COR-L47 (cell line): ENCODE data around the gene ZMYND8.
A peak's percentile ranks its signal among the peaks of the same experiment; 100 is the strongest.
"Not testable (repeated sequence)": the region's sequence is repeated elsewhere in the genome, so short reads cannot be mapped to it uniquely, and the experiment has no call there.

Source experiments
- DNase-seq: peaks from one replicate; lab custom pipeline; 2025; lab: John Stamatoyannopoulos, UW

ZMYND8 gene

DNA sequence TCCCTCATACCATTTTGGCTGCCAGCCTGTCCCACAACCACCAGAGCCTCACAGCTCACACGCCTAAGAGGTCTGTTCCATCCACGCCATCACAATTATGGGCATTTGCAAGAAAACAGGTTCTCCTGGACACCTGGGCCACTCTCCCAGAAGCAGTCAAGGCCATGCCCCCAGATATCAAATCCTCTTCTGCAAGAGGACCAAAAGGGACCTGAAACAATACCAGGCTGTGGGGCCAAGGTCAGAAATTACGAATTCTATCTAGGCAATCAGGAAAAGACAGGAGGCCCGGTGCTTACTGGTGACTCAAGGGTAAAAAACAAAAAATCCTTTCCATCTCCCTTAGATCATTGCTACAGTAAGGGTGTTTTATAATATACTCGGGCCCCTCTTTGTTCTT lies 69.8 kb downstream of the ZMYND8 start:
- no peak for DNase-seq

GRCh38 chr20:47285189-47285588 lies 71.3 kb downstream of the ZMYND8 start:
- no peak for DNase-seq

DNA sequence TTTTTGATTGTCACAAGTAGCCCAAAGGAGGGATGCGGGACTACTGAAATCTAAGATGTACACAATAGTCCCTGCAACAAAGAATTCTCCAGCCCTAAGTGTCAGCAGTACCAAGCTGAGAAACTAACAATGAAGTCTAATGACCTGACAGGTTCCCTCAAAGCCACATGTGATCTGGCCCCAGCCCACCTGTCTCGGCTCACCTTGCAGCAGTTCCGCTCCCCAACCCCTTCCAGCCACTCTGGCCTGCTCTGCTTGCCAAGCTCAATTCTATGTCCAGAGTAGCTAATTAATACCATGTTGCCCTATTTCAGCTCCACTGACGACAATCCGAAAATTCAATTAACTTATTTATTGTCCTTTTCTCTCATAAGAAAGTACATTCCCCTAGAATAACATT lies 72.1 kb downstream of the ZMYND8 start:
- DNase-seq, result no peak

- DNase-seq, result no peak
Observed at GRCh38 chr20:47283411-47283810, 73.1 kb downstream of the ZMYND8 start.

DNA sequence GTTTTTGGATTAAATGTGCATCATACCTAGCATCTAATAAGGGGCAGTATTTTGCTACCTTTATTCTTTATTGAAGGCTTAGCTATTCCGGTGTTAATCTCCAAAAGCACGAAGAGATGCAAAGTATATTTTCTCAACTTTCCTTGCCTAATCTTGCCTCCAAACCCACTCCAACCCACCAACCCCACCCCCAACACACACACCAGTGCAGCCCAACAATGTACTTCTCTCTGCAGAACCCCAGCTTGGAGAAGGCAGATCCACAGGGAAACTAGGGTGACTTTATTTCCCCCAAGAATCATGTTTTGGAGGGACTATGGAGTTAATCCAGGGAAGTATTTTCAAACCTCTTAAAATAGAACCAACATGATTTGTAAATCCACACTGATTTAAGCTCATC lies 73.6 kb downstream of the ZMYND8 start:
- no peak for DNase-seq

DNA sequence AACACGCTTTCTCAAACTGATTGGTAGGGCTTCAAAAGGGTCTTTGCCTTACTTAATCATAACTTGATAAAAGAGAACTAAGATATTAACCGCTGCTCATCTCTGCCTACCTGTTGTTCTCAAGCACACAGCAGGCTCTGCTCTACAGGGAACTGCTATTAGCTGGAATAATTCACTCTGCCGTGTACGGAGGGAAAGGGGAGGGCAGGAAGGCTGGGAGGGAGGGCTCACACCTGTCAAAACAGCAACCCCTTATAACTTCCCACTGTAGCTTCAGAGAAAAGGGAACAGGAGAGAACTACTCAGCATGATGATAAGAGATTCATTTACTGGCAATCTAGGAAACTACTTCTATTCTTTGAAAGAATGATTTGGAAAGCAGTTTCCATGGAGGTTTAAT lies 75.1 kb downstream of the ZMYND8 start:
- peak; percentile 62 for DNase-seq

DNA sequence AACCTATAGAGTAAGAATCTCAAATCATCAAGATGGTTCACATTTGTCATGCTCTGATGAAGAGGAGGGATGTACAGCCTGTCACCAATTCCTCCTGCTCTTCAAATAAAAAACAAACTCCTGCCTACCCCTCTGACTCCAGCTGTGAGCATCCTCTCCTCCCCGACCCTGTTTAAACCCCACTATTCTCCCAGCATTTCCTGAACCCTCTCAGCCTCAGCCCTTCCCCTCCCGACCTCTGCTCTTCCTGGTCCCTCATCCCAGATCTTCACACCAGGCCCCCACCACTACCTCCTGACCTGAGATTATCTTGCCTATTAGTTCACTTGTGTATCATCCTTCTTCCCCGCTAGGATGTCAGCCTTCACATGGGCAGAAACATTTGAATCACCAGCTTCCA lies 75.8 kb downstream of the ZMYND8 start:
- no peak for DNase-seq

- no peak for DNase-seq
Observed at GRCh38 chr20:47280228-47280627, 76.3 kb downstream of the ZMYND8 start.

GRCh38 chr20:47278907-47279348 lies 77.6 kb downstream of the ZMYND8 start:
- DNase-seq, result no peak

DNA sequence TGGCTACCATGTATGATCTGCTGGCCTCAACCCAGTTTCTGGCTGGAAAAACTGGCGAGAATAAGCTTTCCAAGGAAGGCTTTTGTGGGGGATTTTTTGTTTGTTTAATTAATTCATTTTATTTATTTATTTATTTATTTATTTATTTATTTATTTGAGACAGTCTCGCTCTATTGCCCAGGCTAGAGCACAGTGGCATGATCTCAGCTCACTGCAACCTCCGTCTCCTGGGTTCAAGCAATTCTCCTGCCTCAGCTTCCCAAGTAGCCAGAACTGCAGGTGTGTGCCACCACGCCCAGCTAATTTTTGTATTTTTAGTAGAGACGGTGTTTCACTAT lies 79.0 kb downstream of the ZMYND8 start:
- DNase-seq, result not testable (repeated sequence)

- peak; percentile 15 for DNase-seq
Observed at GRCh38 chr20:47276851-47277534, 79.5 kb downstream of the ZMYND8 start.

- no peak for DNase-seq
Observed at GRCh38 chr20:47276251-47276650, 80.2 kb downstream of the ZMYND8 start.

- DNase-seq, result no peak
Observed at GRCh38 chr20:47275548-47275947, 81.0 kb downstream of the ZMYND8 start.

GRCh38 chr20:47274401-47275108 lies 81.9 kb downstream of the ZMYND8 start:
- no peak for DNase-seq

DNA sequence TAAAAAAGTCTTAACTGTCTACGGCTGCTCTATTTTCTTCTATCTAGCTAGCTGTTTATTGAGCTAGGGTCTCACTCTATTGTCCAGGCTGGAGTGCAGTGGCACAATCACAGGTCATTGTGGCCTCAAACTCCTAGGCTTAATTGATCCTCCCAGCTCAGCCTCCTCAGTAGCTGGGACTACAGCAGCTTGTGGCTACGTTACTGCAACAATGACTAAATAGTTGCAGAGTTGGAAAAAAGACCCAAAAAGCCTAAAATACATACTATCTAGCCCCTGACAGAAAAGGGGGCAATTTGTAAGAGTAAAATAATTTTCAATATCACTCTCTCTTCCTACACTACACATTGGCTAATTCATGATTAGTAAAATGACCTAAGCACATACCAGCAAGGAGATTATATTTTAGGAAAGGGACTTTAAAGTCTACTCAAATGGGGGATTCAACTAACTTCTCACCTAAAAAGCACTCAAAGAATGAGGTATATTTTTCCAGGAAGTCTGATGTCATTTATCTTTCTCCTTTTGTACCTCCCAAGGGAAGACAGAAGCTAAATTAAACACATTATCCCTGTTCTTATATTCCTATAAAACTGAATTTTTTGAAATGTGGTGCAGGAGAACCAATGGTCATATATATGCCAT lies 82.8 kb downstream of the ZMYND8 start:
- no peak for DNase-seq

DNA sequence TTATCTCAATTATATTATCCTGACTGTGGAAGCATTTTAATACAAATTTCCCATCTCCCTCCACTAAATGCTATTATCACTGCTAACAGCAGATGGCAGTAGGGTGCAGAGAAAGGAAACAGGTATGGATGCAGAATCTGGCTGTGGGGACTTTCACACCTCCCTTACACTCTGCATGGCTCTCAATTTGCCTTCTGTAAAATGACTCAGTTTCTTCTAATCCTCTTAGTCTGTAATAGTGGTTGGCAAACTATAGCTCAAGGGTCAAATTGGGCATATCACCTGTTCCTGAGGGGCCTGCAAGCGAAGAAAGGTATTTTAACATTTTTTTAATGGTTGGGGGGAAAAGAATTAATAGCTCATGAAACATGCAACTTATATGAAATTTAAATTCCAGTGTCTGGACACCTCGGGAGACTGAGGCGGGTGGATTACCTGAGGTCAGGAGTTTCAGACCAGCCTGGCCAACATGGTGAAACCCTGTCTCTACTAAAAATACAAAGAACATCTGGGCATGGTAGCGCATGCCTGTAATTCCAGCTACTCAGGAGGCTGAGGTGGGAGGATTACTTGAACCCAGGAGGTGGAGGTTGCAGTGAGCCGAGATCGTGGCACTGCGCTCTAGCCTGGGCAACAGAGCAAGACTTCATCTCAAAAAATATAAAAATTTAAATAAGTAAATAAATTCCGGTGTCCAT lies 83.5 kb downstream of the ZMYND8 start:
- DNase-seq, result peak; percentile 50

GRCh38 chr20:47271046-47271615 lies 85.4 kb downstream of the ZMYND8 start:
- DNase-seq, result no peak

DNA sequence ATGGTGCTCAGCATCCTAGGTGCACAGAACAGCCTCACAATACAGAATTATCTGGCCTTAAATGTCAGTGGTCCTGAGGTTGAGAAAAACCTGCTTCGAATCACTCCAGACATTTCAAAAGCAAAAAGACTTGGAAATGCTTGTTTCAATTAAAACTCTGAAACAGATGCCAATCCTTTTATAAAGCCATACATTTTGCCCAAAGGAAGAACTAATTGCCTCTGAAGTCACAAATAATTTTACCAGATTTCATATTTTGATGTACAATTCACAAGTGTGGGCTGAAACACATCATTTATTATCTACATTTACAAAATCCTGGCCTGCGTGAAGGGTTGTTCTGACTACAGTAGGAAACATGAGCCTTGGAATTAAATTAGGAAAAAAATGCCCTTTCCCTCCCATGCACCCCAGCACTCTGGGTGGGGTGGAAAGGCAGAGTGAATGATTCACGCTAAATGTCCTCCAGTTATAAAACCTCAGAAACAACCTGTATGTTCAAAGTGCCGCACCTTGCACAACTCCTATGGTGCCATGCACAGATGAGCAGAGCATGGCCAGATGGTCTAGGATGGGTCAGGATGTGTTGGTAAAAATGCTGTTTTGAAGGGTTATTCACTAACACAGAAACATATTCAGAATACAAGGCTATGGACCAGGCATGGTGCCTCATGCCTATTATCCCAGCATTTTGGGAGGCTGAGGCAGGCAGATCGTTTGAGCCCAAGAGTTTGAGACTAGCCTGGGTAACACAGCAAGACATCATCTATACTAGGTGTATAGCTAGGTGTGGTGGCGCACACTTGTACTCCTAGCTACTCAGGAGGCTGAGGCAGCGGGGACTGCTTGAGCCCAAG lies 87.0 kb downstream of the ZMYND8 start:
- DNase-seq, result no peak

- no peak for DNase-seq
Observed at GRCh38 chr20:47267621-47268020, 88.9 kb downstream of the ZMYND8 start.

DNA sequence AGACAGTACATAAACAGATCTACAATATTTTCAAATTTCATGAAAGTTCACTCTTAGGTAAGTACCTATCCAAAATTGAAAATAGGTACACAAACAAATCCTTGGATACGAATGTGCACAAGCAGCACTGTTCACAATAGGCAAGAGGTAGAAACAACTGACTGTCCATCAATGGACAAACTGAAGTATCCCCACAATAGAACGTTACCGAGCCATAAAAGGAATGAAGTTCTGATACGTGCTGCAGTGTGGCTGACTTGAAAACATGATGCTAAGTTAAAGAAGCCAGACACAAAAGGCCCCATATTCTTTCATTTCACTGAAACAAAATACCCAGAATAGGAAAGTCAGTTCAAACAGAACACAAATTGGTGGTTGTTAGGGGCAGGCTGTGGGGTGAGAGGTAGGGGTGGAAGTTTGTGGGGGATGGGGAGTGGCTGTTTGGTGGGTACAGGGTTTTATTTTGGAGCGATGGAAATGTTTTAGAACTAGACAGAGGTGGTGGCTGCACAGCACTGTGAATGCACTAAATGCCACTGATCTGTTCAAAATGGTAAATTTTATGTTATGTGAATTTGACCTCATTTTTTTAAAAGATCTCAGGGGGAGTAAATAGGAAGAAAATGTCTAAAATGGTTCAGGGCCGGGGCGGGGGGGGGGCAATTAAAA lies 89.5 kb downstream of the ZMYND8 start:
- no peak for DNase-seq

DNA sequence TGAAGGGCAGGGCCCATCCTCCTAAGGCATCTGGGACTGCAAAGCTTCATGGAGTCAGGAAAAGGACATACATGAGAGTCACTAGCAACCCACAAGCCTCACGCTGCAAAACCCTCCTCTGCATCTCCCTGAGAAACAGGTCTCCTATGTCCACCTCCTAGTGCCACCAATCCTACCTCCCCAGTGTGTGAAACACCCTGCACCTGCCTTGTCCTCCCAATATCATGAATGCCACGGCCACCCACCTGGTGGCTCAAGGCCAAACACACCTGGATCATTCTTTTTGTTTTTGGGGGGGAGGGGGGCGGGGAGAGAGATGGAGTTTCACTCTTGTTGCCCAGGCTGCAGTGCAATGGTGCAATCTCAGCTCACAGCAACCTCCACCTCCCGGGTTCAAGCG lies 90.5 kb downstream of the ZMYND8 start:
- peak; percentile 30 for DNase-seq
